Heart left ventricle (tissue), 16 donors: ENCODE results near the gene UVRAG. TPM values are rescaled to one million over a fixed set of nuclear protein-coding genes. Genes with fewer than 3 reads are reported as not detected.

Source experiments
- ATAC-seq, 4 donors: fragments of 200-7000 bp; cut with Tn5 transposase; one replicate each; pipeline ENCODE4 v1.9.1; 2020 to 2022; ENCODE audit warnings: moderate library complexity in 4 of 4, mild to moderate bottlenecking in 3 of 4, moderate number of reproducible peaks in 1 of 4
- DNase-seq, 5 donors: peaks; one replicate each; pipeline ENCODE4 v3.0.0-alpha.2; 2020
- H3K27ac ChIP-seq, 12 donors: fragments of 200-600 bp; sonication (generic) in 4 of 12; one replicate each; pipeline versions ENCODE4 v1.5.0 to v1.8.0; 2016 to 2022; ENCODE audit warnings: mild to moderate bottlenecking in 2 of 12
- H3K27me3 ChIP-seq, 9 donors: fragments of 200-600 bp; sonication (generic) in 2 of 9; one replicate each; pipeline versions ENCODE4 v1.5.1 to v1.8.0; 2016 to 2022; ENCODE audit warnings: mild to moderate bottlenecking in 3 of 9
- H3K36me3 ChIP-seq, 9 donors: fragments of 200-600 bp; sonication (generic) in 2 of 9; one replicate each; pipeline versions ENCODE4 v1.5.0 to v1.8.0; 2018 to 2022; ENCODE audit warnings: mild to moderate bottlenecking in 2 of 9
- H3K4me1 ChIP-seq, 12 donors: fragments of 200-600 bp; sonication (generic) in 4 of 12; one replicate each; pipeline versions ENCODE4 v1.5.0 to v1.8.0; 2016 to 2022; ENCODE audit warnings: mild to moderate bottlenecking in 3 of 12
- H3K4me3 ChIP-seq, 12 donors: fragments of 200-600 bp; sonication (generic) in 4 of 12; one replicate each; pipeline versions ENCODE4 v1.5.0 to v1.8.0; 2017 to 2022; ENCODE audit warnings: mild to moderate bottlenecking in 9 of 12, moderate library complexity in 4 of 12
- H3K9me3 ChIP-seq, 12 donors: fragments of 200-600 bp; sonication (generic) in 4 of 12; one replicate each; pipeline versions ENCODE4 v1.5.0 to v1.8.0; 2016 to 2022; ENCODE audit warnings: mild to moderate bottlenecking in 1 of 12
- CTCF ChIP-seq, 12 donors: fragments of 200-600 bp; sonication (generic) in 4 of 12; IDR thresholded peaks; one replicate each; pipeline versions ENCODE4 v1.5.0 to v1.8.0; 2018 to 2022; ENCODE audit warnings: antibody characterized with exemption in 12 of 12, mild to moderate bottlenecking in 5 of 12
- POLR2A ChIP-seq, 2 donors: fragments of 450-650 bp; IDR thresholded peaks; one replicate each; pipeline ENCODE4 v1.6.1; 2017; ENCODE audit warnings: antibody characterized with exemption in 2 of 2, mild to moderate bottlenecking in 2 of 2, moderate library complexity in 2 of 2
- WGBS, 4 donors: extraction: QIAGEN DNeasy Blood & Tissue Kit in 2 of 4; methylation state at CpG; one replicate each; pipeline versions ENCODE4 v1.1.5 to v1.1.7; 2013 to 2018; 5-methylcytosine and 5-hydroxymethylcytosine counted together
- intact Hi-C, 10 donors: fragments of 100-400 bp; cut with DNase I; formaldehyde crosslinking; loops; one replicate each; pipeline versions ENCODE4 v1.11.1 to v1.14.2; 2022
- polyA plus RNA-seq, 2 donors: library from polyadenylated mRNA; stranded (reverse); fragments of 200-250 nt; gene quantifications; one replicate each; pipeline ENCODE4 v1.2.3, GENCODE V29; 2013
- total RNA-seq, 9 donors: library from RNA; depleted of rRNA in 2 of 9; stranded (reverse); fragments of >200 nt in 2 of 9; fragmentation: NEBNext Ultra II Directional in 3 of 9; extraction: Animal tissue kit (Norgen Biotek cat#: 25700) in 3 of 9; gene quantifications; one replicate each; pipeline versions ENCODE4 v1.1.0 to v1.2.4, GENCODE V29; 2016 to 2023
- donor health status: ischemic (EF 13 %, LVEDD 7.1; RV severe dilation, severe dysfunction).
- donor health status: healthy with polysubstance abuse.
- donor health status: DM: no; HTN: yes; CAD: no.
- donor health status: DM: no; HTN: no; CAD: no.
- donor health status: ischemic (EF 25% LVEDD 6.9; RV normal size, moderate dysfunction).
- donor health status: ischemic (EF 25% LVEDD 5.7; RV mildly dilated, moderate dysfunction).
- donor health status: healthy.
- donor health status: DM: yes; HTN: yes; CAD: no.
- donor health status: ischemic (EF 35%, LVEDD 5.7; RV mildly dilated, moderate dysfunction).
- donor health status: nonischemic (EF 11% LVEDD 7.7; RV severe dilation, severe dysfunction).
- donor health status: DM: yes; HTN: yes; CAD: no.
- donor health status: PGD.
- donor health status: ischemic (EF 29% LVEDD 5.4; RV normal size, mild dysfunction).
- donor health status: nonischemic (EF 23%, LVEDD 6.1; RV moderate dilation, normal function).

Gene UVRAG
- total and polyA plus RNA-seq, 11 donors = 4.5 to 22.6 (median 15.0) TPM

DNA sequence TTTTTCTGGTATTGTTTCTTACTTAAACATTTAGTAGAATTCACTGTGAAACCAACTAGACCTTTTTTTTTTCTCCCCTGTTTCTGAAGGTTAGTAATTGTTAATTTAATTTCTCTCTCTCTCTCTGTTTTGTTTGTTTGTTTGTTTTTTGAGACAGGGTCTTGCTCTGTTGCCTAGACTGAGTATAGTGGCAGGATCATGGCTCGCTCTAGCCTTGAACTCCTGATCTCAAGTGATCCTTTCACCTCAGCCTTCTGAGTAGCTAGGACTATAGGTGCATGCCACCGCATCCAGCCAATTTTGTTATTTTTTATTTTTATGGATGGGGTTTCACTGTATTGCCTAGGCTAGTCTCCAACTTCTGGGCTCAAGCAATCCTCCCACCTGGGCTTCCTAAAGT lies 165.0 kb downstream of the UVRAG start:
- WGBS, 4 donors = 96 to 98% (median 97%) methylated on average over 2 of the region's 2 CpGs

GRCh38 chr11:75981546-75981945 lies 166.5 kb downstream of the UVRAG start:
- no peak for TF ChIP-seq CTCF (IDR thresholded peaks at IDR 0.05)
- no peak for TF ChIP-seq POLR2A (IDR thresholded peaks at IDR 0.05)
- ATAC-seq (no peak), DNase-seq (no peak)
- Histone ChIP-seq H3K27ac (no peak overlapping the region), H3K36me3 (peaks cover 0 to 19% (median 13%) of the 10 kb centered on the region in 9 donors), H3K4me3 (no peak overlapping the region), H3K9me3 (no peaks in the 10 kb centered on the region), H3K27me3 (no peaks in the 10 kb centered on the region), H3K4me1 (peaks cover 0 to 7% (median 0%) of the 10 kb centered on the region in 12 donors)
- WGBS, 4 donors = 86 to 92% (median 89%) methylated on average over 1 of the region's 1 CpG
- intact Hi-C loops = no loop called here

More for the DNA sequence above, 165.0 kb downstream of the UVRAG start:
- ATAC-seq (no peak), DNase-seq (no peak)
- no peak overlapping the region for H3K4me3 ChIP-seq
- TF ChIP-seq POLR2A (IDR thresholded peaks at IDR 0.05) (no peak), CTCF (IDR thresholded peaks at IDR 0.05) (no peak)
- no peak overlapping the region for H3K27ac ChIP-seq
- peaks cover 0 to 18% (median 13%) of the 10 kb centered on the region in 9 donors for H3K36me3 ChIP-seq
- peaks cover 0 to 1% (median 0%) of the 10 kb centered on the region in 12 donors for H3K9me3 ChIP-seq
- H3K4me1 ChIP-seq = peaks cover 0 to 6% (median 0%) of the 10 kb centered on the region in 12 donors
- H3K27me3 ChIP-seq = no peaks in the 10 kb centered on the region
- intact Hi-C loops = no loop called here

GRCh38 chr11:75982309-75982708 lies 167.3 kb downstream of the UVRAG start:
- intact Hi-C loops = no loop called here
- Histone ChIP-seq H3K9me3 (no peaks in the 10 kb centered on the region), H3K36me3 (peaks cover 0 to 19% (median 13%) of the 10 kb centered on the region in 9 donors), H3K27me3 (no peaks in the 10 kb centered on the region), H3K4me3 (no peak overlapping the region), H3K27ac (no peak overlapping the region), H3K4me1 (peaks cover 0 to 15% (median 0%) of the 10 kb centered on the region in 12 donors)
- ATAC-seq (no peak), DNase-seq (no peak)
- TF ChIP-seq CTCF (IDR thresholded peaks at IDR 0.05) = no peak
- TF ChIP-seq POLR2A (IDR thresholded peaks at IDR 0.05) = no peak
- 82 to 96% (median 92%) methylated on average over 4 of the region's 4 CpGs for WGBS, 4 donors

- no peaks in the 10 kb centered on the region for H3K27me3 ChIP-seq
- intact Hi-C loops = no loop called here
- peaks cover 0 to 25% (median 13%) of the 10 kb centered on the region in 9 donors for H3K36me3 ChIP-seq
- no peak for DNase-seq
- no peaks in the 10 kb centered on the region for H3K9me3 ChIP-seq
- no peak for TF ChIP-seq CTCF (IDR thresholded peaks at IDR 0.05)
- no peak for TF ChIP-seq POLR2A (IDR thresholded peaks at IDR 0.05)
- ATAC-seq = no peak
- no peak overlapping the region for H3K4me3 ChIP-seq
- H3K27ac ChIP-seq = no peak overlapping the region
- 58 to 63% (median 60%) methylated on average over 2 of the region's 2 CpGs for WGBS, 4 donors
- peaks cover 0 to 11% (median 0%) of the 10 kb centered on the region in 12 donors for H3K4me1 ChIP-seq
These were observed 172.0 kb downstream of the UVRAG start for GRCh38 chr11:75986966-75987365.
